GM23248 (cell line): ENCODE results near the gene MTHFSD. TPM values are rescaled to one million over a fixed set of nuclear protein-coding genes. Genes with fewer than 3 reads are reported as not detected.

ENCODE experiments used
- DNase-seq: peaks from one replicate; pipeline ENCODE4 v3.0.0-alpha.2; 2015
- H2AFZ ChIP-seq: fragments of 200-600 bp; sonication (generic); 2 replicates; pipeline ENCODE4 v1.6.1; 2016; ENCODE audit warnings: antibody characterized with exemption
- H3F3A ChIP-seq: fragments of 200-600 bp; sonication (generic); 2 replicates; pipeline ENCODE4 v1.6.1; 2016; ENCODE audit warnings: mild to moderate bottlenecking, antibody characterized with exemption, mixed run types; ENCODE audit not compliant: insufficient read depth
- H3K27ac ChIP-seq: fragments of 200-600 bp; sonication (generic); 2 replicates; pipeline ENCODE4 v1.5.1; 2016; ENCODE audit warnings: mild to moderate bottlenecking
- H3K27me3 ChIP-seq: fragments of 200-600 bp; sonication (generic); replicated peaks from 2 replicates; pipeline ENCODE4 v1.6.1; 2016; ENCODE audit warnings: mild to moderate bottlenecking; ENCODE audit not compliant: insufficient read depth
- H3K36me3 ChIP-seq: fragments of 200-600 bp; sonication (generic); 2 replicates; pipeline ENCODE4 v1.6.1; 2016; ENCODE audit warnings: low read depth, mild to moderate bottlenecking
- H3K4me1 ChIP-seq: fragments of 200-600 bp; sonication (generic); 2 replicates; pipeline ENCODE4 v1.6.1; 2016; ENCODE audit warnings: mild to moderate bottlenecking; ENCODE audit not compliant: insufficient read depth
- H3K4me2 ChIP-seq: fragments of 200-600 bp; sonication (generic); one replicate; pipeline ENCODE4 v1.6.1; 2016; ENCODE audit warnings: mild to moderate bottlenecking; ENCODE audit not compliant: unreplicated experiment
- H3K4me3 ChIP-seq: fragments of 200-600 bp; sonication (generic); 2 replicates; pipeline ENCODE4 v1.5.1; 2016; ENCODE audit warnings: mild to moderate bottlenecking
- H3K79me2 ChIP-seq: fragments of 200-600 bp; sonication (generic); 2 replicates; pipeline ENCODE4 v1.6.1; 2016; ENCODE audit warnings: mild to moderate bottlenecking; ENCODE audit not compliant: insufficient read depth
- H3K9ac ChIP-seq: fragments of 200-600 bp; sonication (generic); 2 replicates; pipeline ENCODE4 v1.6.1; 2016; ENCODE audit warnings: mild to moderate bottlenecking
- H3K9me2 ChIP-seq: fragments of 200-600 bp; sonication (generic); 2 replicates; pipeline ENCODE4 v1.6.1; 2016; ENCODE audit warnings: mixed run types, mild to moderate bottlenecking, moderate library complexity; ENCODE audit not compliant: insufficient read depth
- H3K9me3 ChIP-seq: fragments of 200-600 bp; sonication (generic); one replicate; pipeline ENCODE4 v1.6.1; 2017; ENCODE audit warnings: low read depth
- H4K20me1 ChIP-seq: fragments of 200-600 bp; sonication (generic); 2 replicates; pipeline ENCODE4 v1.6.0; 2016; ENCODE audit not compliant: insufficient read depth
- EZH2 ChIP-seq: fragments of 200-600 bp; sonication (generic); IDR thresholded peaks from 2 replicates; pipeline ENCODE4 v1.6.1; 2018; ENCODE audit warnings: antibody characterized with exemption, mild to moderate bottlenecking; ENCODE audit not compliant: insufficient read depth, poor library complexity, severe bottlenecking
- EZH2phosphoT487 ChIP-seq: fragments of 200-600 bp; sonication (generic); IDR thresholded peaks from 2 replicates; pipeline ENCODE4 v1.6.1; 2018; ENCODE audit warnings: antibody characterized with exemption, moderate library complexity, mild to moderate bottlenecking, low read depth; ENCODE audit not compliant: insufficient read depth
- WGBS, 2 experiments: methylation state at CpG; one replicate each; pipeline ENCODE4 v1.1.6; 2015 to 2017; ENCODE audit warnings: low lambda C conversion rate in 2 of 2, low coverage in 1 of 2; ENCODE audit errors: missing lambda C conversion rate in 2 of 2; 5-methylcytosine and 5-hydroxymethylcytosine counted together
- in situ Hi-C: fragments of 300-500 bp; cut with MboI; formaldehyde crosslinking; loops from 2 replicates; pipeline ENCODE4 v1.15.0; 2020
- polyA plus RNA-seq: library from polyadenylated mRNA; unstranded; fragments of >200 nt; fragmentation: Nextera tagmentation; extraction: Ambion mirVana; gene quantifications from 2 replicates; pipeline ENCODE4 v1.2.1, GENCODE V29; 2016
- total RNA-seq: library from RNA; depleted of rRNA; stranded (reverse); fragments of >200 nt; shearing (Covaris generic); gene quantifications from 2 replicates; pipeline ENCODE4 v1.2.3, GENCODE V29; 2014

Gene MTHFSD
- total and polyA plus RNA-seq, 2 experiments from 2014 or later: 12.9 to 14.0 TPM

- Histone ChIP-seq H4K20me1 (no peaks in the 10 kb centered on the region), H3K79me2 (peaks cover 63% of the 10 kb centered on the region), H3K4me2 (peak overlapping the region; percentile 99), H3K9ac (peak overlapping the region; percentile 84), H3F3A (peaks cover 34% of the 10 kb centered on the region), H3K36me3 (no peaks in the 10 kb centered on the region), H3K4me3 (peak overlapping the region; percentile 81), H3K27ac (peak overlapping the region; percentile 86), H3K9me2 (no peaks in the 10 kb centered on the region), H3K4me1 (peaks cover 53% of the 10 kb centered on the region), H3K27me3 (no peaks in the 10 kb centered on the region), H3K9me3 (no peaks in the 10 kb centered on the region), H2AFZ (peak overlapping the region; percentile 56)
- in situ Hi-C loops: loop anchor here (10.0 kb wide), 1 partner anchor 175 kb away; no protein-coding TSS in a partner anchor
- TF ChIP-seq EZH2phosphoT487: no peak
- TF ChIP-seq EZH2: no peak
- 8% methylated on average over 40 to 49 of the region's 69 CpGs for WGBS, 2 experiments
- DNase-seq: peak; percentile 66
These were observed 24.4 kb upstream of the MTHFSD start for GRCh38 chr16:86579268-86580062.

DNA sequence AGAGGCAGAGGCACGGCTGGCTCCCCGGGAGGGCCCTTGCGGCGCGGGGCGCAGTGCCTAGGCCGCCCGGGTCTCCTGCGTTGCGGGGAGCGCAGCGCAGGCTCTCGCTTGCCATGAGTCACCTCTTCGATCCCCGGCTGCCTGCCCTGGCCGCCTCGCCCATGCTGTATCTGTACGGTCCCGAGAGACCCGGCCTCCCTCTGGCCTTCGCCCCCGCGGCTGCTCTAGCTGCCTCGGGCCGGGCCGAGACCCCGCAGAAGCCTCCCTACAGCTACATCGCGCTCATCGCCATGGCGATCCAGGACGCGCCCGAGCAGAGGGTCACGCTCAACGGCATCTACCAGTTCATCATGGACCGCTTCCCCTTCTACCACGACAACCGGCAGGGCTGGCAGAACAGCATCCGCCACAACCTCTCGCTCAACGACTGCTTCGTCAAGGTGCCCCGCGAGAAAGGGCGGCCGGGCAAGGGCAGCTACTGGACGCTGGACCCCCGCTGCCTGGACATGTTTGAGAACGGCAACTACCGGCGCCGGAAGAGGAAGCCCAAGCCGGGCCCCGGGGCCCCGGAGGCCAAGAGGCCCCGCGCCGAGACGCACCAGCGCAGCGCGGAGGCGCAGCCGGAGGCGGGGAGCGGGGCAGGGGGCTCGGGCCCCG lies 23.7 kb upstream of the MTHFSD start:
- no peaks in the 10 kb centered on the region for H3K36me3 ChIP-seq
- peak overlapping the region; percentile 81 for H3K4me3 ChIP-seq
- no peaks in the 10 kb centered on the region for H3K9me3 ChIP-seq
- in situ Hi-C loops: no loop called here
- H3K4me2 ChIP-seq: peak overlapping the region; percentile 99
- peak; percentile 91 for DNase-seq
- no peak for TF ChIP-seq EZH2phosphoT487
- no peak for TF ChIP-seq EZH2
- no peaks in the 10 kb centered on the region for H3K27me3 ChIP-seq
- H3K27ac ChIP-seq: peak overlapping the region; percentile 86
- peaks cover 67% of the 10 kb centered on the region for H3K79me2 ChIP-seq
- H3K9me2 ChIP-seq: no peaks in the 10 kb centered on the region
- peak overlapping the region; percentile 56 for H2AFZ ChIP-seq
- H4K20me1 ChIP-seq: no peaks in the 10 kb centered on the region
- 2% methylated on average over 48 to 66 of the region's 69 CpGs for WGBS, 2 experiments
- H3K4me1 ChIP-seq: peaks cover 47% of the 10 kb centered on the region
- peaks cover 34% of the 10 kb centered on the region for H3F3A ChIP-seq
- peak overlapping the region; percentile 84 for H3K9ac ChIP-seq

- Histone ChIP-seq H3K9me3 (no peaks in the 10 kb centered on the region), H3K9ac (peak within 1 kb of the TSS; percentile 84), H3K27ac (peak within 1 kb of the TSS; percentile 86), H3K79me2 (peaks cover 67% of the 10 kb centered on the region), H3F3A (peaks cover 36% of the 10 kb centered on the region), H3K27me3 (no peaks in the 10 kb centered on the region), H3K36me3 (no peaks in the 10 kb centered on the region), H3K4me2 (peak within 1 kb of the TSS; percentile 99), H3K4me3 (peak within 1 kb of the TSS; percentile 81), H3K4me1 (peaks cover 47% of the 10 kb centered on the region), H4K20me1 (no peaks in the 10 kb centered on the region), H3K9me2 (no peaks in the 10 kb centered on the region), H2AFZ (peak within 1 kb of the TSS; percentile 56)
- no peak for TF ChIP-seq EZH2phosphoT487
- TF ChIP-seq EZH2: no peak
- in situ Hi-C loops: no loop called here
- DNase-seq: peak; percentile 78
- 12 to 18% methylated on average over 13 of the region's 13 CpGs for WGBS, 2 experiments
These were observed 23.1 kb upstream of the MTHFSD start, which contains the start of gene FOXL1 for GRCh38 chr16:86578061-86578599. FOXL1 (plus strand) TSS chr16:86578549; CDS start chr16:86578724, 175 bp downstream.

- Histone ChIP-seq H4K20me1 (no peaks in the 10 kb centered on the region), H3K9me2 (no peaks in the 10 kb centered on the region), H3K9me3 (no peaks in the 10 kb centered on the region), H3K79me2 (peaks cover 67% of the 10 kb centered on the region), H3K36me3 (no peaks in the 10 kb centered on the region), H3K4me1 (peaks cover 47% of the 10 kb centered on the region), H3K9ac (peak overlapping the region; percentile 84), H2AFZ (peak overlapping the region; percentile 56; the same call in 1 of the 2 replicates), H3K27me3 (no peaks in the 10 kb centered on the region), H3K27ac (peak overlapping the region; percentile 86), H3K4me3 (peak overlapping the region; percentile 81), H3F3A (peaks cover 36% of the 10 kb centered on the region), H3K4me2 (peak overlapping the region; percentile 99)
- in situ Hi-C loops: no loop called here
- WGBS, 2 experiments: 36 to 42% methylated on average over 12 of the region's 12 CpGs
- DNase-seq: peak; percentile 41
- TF ChIP-seq EZH2: no peak
- TF ChIP-seq EZH2phosphoT487: no peak
These were observed 22.4 kb upstream of the MTHFSD start for GRCh38 chr16:86577314-86577971.
